SK-N-SH treated with all-trans-retinoic acid at 6 μM for 48 hours (cell line): ENCODE measurements around the gene WDR91.

ENCODE experiments used
- ATAC-seq: fragments of 200-7000 bp; cut with Tn5 transposase; 3 replicates; pipeline ENCODE4 v1.9.1; 2020; ENCODE audit warnings: mild to moderate bottlenecking, moderate library complexity
- ARNTL ChIP-seq: fragments of 450-650 bp; formaldehyde crosslinking; IDR thresholded peaks from 2 replicates; pipeline ENCODE4 v1.5.0; 2020; ENCODE audit warnings: low read depth, mild to moderate bottlenecking, moderate library complexity, borderline replicate concordance
- BACH2 ChIP-seq: fragments of 250-450 bp; sonication (Bioruptor Pico); IDR thresholded peaks from 2 replicates; pipeline ENCODE4 v1.9.0; 2021; ENCODE audit warnings: mild to moderate bottlenecking, borderline replicate concordance
- CSDC2 ChIP-seq: fragments of 250-450 bp; sonication (Bioruptor Pico); IDR thresholded peaks from 2 replicates; pipeline ENCODE4 v1.5.0; 2020; ENCODE audit warnings: mild to moderate bottlenecking, moderate library complexity
- ESRRG ChIP-seq: fragments of 250-450 bp; sonication (Bioruptor Pico); IDR thresholded peaks from 2 replicates; pipeline ENCODE4 v1.6.1; 2021; ENCODE audit warnings: mild to moderate bottlenecking
- GLIS3 ChIP-seq: fragments of 250-450 bp; sonication (Bioruptor Pico); IDR thresholded peaks from 2 replicates; pipeline ENCODE4 v1.5.0; 2020; ENCODE audit warnings: mild to moderate bottlenecking, moderate library complexity
- ISL1 ChIP-seq: fragments of 250-450 bp; sonication (Bioruptor Pico); IDR thresholded peaks from 2 replicates; pipeline ENCODE4 v2.1.2; 2022; ENCODE audit warnings: mild to moderate bottlenecking, moderate library complexity
- OSR1 ChIP-seq: fragments of 250-450 bp; sonication (Bioruptor Pico); IDR thresholded peaks from 2 replicates; pipeline ENCODE4 v1.8.0; 2022; ENCODE audit warnings: moderate library complexity, mild to moderate bottlenecking, inconsistent platforms
- PPARA ChIP-seq: fragments of 250-450 bp; sonication (Bioruptor Pico); IDR thresholded peaks from 2 replicates; pipeline ENCODE4 v1.5.0; 2020; ENCODE audit warnings: mild to moderate bottlenecking, borderline replicate concordance
- RARB ChIP-seq: fragments of 250-450 bp; sonication (Bioruptor Pico); IDR thresholded peaks from 2 replicates; pipeline ENCODE4 v1.8.0; 2021; ENCODE audit warnings: mild to moderate bottlenecking, moderate library complexity
- SNAI2 ChIP-seq: fragments of 250-450 bp; sonication (Bioruptor Pico); IDR thresholded peaks from 2 replicates; pipeline ENCODE4 v1.5.0; 2020; ENCODE audit warnings: mild to moderate bottlenecking, moderate library complexity
- TCF4 ChIP-seq: fragments of 250-450 bp; sonication (Bioruptor Pico); IDR thresholded peaks from 2 replicates; pipeline ENCODE4 v1.8.0; 2021; ENCODE audit warnings: mild to moderate bottlenecking, moderate library complexity, borderline replicate concordance
- TOX ChIP-seq: fragments of 250-450 bp; sonication (Bioruptor Pico); IDR thresholded peaks from 2 replicates; pipeline ENCODE4 v1.8.0; 2021; ENCODE audit warnings: mild to moderate bottlenecking, moderate library complexity, borderline replicate concordance
- ZC3H10 ChIP-seq: fragments of 250-450 bp; sonication (Bioruptor Pico); IDR thresholded peaks from 2 replicates; pipeline ENCODE4 v1.5.1; 2021; ENCODE audit warnings: mild to moderate bottlenecking, moderate library complexity
- ZFP3 ChIP-seq: fragments of 250-450 bp; sonication (Bioruptor Pico); IDR thresholded peaks from 2 replicates; pipeline ENCODE4 v1.5.0; 2020; ENCODE audit warnings: mild to moderate bottlenecking, moderate library complexity
- ZFP30 ChIP-seq: fragments of 450-650 bp; formaldehyde crosslinking; IDR thresholded peaks from 2 replicates; pipeline ENCODE4 v1.5.0; 2022; ENCODE audit warnings: mild to moderate bottlenecking, moderate library complexity
- ZNF565 ChIP-seq: fragments of 450-650 bp; formaldehyde crosslinking; conservative IDR thresholded peaks from 2 replicates; pipeline ENCODE4 v1.5.0; 2020; ENCODE audit warnings: low read depth, mild to moderate bottlenecking, moderate library complexity
- ZNF70 ChIP-seq: fragments of 450-650 bp; formaldehyde crosslinking; IDR thresholded peaks from 2 replicates; pipeline ENCODE4 v1.5.0; 2020; ENCODE audit warnings: mild to moderate bottlenecking, moderate library complexity
- ZNF8 ChIP-seq: fragments of 450-650 bp; formaldehyde crosslinking; IDR thresholded peaks from 2 replicates; pipeline ENCODE4 v1.5.0; 2020; ENCODE audit warnings: mild to moderate bottlenecking, moderate library complexity
- TF ChIP-seq, protein P1 (sequence below): fragments of 250-450 bp; sonication (Bioruptor Pico); IDR thresholded peaks from 2 replicates; pipeline ENCODE4 v1.5.1; 2020; ENCODE audit warnings: low read depth, mild to moderate bottlenecking, moderate library complexity
- TF ChIP-seq, protein P2 (sequence below): fragments of 250-450 bp; sonication (Bioruptor Pico); IDR thresholded peaks from 2 replicates; pipeline ENCODE4 v1.5.1; 2021; ENCODE audit warnings: mild to moderate bottlenecking, moderate library complexity
- TF ChIP-seq, protein P3 (sequence below): fragments of 250-450 bp; sonication (Bioruptor Pico); IDR thresholded peaks from 2 replicates; pipeline ENCODE4 v1.8.0; 2021; ENCODE audit warnings: low read depth, mild to moderate bottlenecking, moderate library complexity, borderline replicate concordance
- TF ChIP-seq, protein P4 (sequence below): fragments of 250-450 bp; sonication (Bioruptor Pico); IDR thresholded peaks from 2 replicates; pipeline ENCODE4 v1.8.0; 2020; ENCODE audit warnings: mild to moderate bottlenecking, moderate library complexity, borderline replicate concordance

The WDR91 gene

DNA sequence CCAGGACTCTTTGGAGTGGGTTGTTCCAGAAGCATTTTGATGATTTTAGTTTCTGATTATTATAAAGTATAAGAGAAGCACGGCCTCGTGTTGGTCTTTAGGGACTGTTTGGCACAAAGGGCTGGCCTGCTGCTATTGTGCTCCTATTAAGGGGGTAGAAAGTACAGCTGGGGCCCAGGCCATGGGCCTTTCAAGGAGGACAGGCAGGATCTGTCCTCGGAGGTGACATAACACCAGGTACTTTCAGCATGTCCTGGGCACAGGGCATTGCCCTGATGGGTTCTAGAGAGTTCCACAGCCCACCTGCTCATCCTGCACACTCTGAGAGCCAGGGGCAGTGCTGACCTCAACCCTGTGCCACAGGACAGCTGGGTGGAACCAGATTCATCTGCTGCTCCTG lies 47.3 kb upstream of the WDR91 start:
- TF ChIP-seq GLIS3 (CRISPR knock-in tag) = no peak
- no peak for TF ChIP-seq SNAI2 (CRISPR knock-in tag)
- no peak for TF ChIP-seq ISL1 (CRISPR knock-in tag)
- TF ChIP-seq PPARA (CRISPR knock-in tag) = no peak
- no peak for TF ChIP-seq ZFP30
- no peak for TF ChIP-seq ARNTL (CRISPR knock-in tag)
- no peak for TF ChIP-seq ZFP3 (CRISPR knock-in tag)
- no peak for TF ChIP-seq CSDC2 (CRISPR knock-in tag)
- ATAC-seq = no peak

DNA sequence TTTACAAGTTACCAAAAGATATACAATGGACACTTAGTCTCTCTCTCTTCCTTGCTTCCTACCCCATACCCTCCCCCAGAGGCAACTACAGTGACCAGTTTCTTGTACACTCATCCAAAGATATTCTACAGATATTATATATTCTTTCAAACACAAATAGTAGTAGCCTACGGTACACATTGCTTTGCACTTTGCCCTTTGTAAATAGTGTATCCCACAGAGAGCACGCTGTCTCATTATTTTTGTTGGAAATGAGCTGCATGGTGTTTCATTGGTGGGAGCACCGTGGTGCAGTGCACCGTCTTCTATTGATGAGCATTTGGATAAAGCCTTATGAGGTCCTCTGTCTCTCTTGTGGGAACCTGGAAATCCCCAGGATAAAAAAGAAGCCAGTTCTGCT lies 46.5 kb upstream of the WDR91 start:
- TF ChIP-seq ISL1 (CRISPR knock-in tag) (no peak), SNAI2 (CRISPR knock-in tag) (no peak), ESRRG (CRISPR knock-in tag) (no peak), GLIS3 (CRISPR knock-in tag) (no peak), TCF4 (CRISPR knock-in tag) (no peak), TOX (no peak), ZNF565 (no peak), PPARA (CRISPR knock-in tag) (no peak), ZNF8 (no peak), ZC3H10 (CRISPR knock-in tag) (no peak), ZNF70 (no peak), ARNTL (CRISPR knock-in tag) (no peak), RARB (CRISPR knock-in tag) (no peak), BACH2 (no peak), OSR1 (CRISPR knock-in tag) (no peak), CSDC2 (CRISPR knock-in tag) (no peak)
- TF ChIP-seq, protein P1, sequence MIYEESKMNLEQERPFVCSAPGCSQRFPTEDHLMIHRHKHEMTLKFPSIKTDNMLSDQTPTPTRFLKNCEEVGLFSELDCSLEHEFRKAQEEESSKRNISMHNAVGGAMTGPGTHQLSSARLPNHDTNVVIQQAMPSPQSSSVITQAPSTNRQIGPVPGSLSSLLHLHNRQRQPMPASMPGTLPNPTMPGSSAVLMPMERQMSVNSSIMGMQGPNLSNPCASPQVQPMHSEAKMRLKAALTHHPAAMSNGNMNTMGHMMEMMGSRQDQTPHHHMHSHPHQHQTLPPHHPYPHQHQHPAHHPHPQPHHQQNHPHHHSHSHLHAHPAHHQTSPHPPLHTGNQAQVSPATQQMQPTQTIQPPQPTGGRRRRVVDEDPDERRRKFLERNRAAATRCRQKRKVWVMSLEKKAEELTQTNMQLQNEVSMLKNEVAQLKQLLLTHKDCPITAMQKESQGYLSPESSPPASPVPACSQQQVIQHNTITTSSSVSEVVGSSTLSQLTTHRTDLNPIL (CRISPR knock-in tag) = no peak
- TF ChIP-seq, protein P2, sequence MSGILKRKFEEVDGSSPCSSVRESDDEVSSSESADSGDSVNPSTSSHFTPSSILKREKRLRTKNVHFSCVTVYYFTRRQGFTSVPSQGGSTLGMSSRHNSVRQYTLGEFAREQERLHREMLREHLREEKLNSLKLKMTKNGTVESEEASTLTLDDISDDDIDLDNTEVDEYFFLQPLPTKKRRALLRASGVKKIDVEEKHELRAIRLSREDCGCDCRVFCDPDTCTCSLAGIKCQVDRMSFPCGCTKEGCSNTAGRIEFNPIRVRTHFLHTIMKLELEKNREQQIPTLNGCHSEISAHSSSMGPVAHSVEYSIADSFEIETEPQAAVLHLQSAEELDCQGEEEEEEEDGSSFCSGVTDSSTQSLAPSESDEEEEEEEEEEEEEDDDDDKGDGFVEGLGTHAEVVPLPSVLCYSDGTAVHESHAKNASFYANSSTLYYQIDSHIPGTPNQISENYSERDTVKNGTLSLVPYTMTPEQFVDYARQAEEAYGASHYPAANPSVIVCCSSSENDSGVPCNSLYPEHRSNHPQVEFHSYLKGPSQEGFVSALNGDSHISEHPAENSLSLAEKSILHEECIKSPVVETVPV = no peak
- TF ChIP-seq, protein P3, sequence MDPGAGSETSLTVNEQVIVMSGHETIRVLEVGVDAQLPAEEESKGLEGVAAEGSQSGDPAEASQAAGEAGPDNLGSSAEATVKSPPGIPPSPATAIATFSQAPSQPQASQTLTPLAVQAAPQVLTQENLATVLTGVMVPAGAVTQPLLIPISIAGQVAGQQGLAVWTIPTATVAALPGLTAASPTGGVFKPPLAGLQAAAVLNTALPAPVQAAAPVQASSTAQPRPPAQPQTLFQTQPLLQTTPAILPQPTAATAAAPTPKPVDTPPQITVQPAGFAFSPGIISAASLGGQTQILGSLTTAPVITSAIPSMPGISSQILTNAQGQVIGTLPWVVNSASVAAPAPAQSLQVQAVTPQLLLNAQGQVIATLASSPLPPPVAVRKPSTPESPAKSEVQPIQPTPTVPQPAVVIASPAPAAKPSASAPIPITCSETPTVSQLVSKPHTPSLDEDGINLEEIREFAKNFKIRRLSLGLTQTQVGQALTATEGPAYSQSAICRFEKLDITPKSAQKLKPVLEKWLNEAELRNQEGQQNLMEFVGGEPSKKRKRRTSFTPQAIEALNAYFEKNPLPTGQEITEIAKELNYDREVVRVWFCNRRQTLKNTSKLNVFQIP (CRISPR knock-in tag) = no peak
- TF ChIP-seq, protein P4, sequence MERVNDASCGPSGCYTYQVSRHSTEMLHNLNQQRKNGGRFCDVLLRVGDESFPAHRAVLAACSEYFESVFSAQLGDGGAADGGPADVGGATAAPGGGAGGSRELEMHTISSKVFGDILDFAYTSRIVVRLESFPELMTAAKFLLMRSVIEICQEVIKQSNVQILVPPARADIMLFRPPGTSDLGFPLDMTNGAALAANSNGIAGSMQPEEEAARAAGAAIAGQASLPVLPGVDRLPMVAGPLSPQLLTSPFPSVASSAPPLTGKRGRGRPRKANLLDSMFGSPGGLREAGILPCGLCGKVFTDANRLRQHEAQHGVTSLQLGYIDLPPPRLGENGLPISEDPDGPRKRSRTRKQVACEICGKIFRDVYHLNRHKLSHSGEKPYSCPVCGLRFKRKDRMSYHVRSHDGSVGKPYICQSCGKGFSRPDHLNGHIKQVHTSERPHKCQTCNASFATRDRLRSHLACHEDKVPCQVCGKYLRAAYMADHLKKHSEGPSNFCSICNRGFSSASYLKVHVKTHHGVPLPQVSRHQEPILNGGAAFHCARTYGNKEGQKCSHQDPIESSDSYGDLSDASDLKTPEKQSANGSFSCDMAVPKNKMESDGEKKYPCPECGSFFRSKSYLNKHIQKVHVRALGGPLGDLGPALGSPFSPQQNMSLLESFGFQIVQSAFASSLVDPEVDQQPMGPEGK (CRISPR knock-in tag) = no peak
- TF ChIP-seq, all 23 proteins: peak for 0
- no peak for ATAC-seq

DNA sequence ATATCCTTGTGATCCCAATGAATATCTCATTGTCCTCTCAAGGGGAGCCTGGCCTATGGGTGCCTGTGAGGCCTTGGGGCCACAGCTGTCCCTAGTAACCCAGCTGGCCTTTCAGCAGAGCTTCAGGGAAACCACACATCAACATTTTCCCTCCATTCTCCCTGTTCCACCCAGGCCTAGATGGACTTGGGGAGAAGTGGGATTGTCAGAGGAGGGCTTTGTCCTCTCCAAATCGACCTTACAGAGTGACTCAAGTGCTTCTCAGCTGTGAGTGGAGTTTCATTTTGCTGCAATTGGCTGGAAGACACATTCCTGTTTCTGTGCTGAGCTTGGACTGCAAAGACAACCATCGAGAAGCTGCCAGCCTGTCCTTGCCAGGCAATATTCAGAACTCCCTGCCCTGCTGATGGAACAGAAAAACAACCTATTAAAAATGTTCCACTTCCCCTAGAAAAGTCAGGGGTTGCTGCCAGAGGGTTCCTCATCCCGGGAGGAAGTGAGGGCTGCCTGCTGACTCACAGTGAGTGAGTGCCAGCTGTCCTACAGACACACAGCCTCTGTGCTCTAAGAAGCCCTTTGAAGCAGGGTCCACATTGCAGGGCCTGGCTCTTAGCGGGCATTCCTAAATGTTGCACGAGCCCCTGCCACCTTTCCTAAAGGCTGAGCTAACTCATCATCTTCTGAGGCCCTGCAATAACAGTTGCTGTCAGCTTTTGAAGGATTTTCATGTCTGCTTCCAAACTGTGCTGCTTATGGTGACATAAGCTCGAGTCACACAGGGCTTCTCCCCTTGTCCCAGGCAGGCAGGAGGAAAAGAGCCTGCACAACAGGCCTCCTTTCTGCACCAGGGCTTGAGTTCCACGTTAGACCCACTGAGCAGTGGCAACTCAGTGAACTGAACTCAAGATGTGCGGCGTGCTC lies 42.8 kb upstream of the WDR91 start:
- ATAC-seq = peak; percentile 94
- TF ChIP-seq, protein P4 (CRISPR knock-in tag) = no peak
- TF ChIP-seq ZC3H10 (CRISPR knock-in tag) = no peak
- no peak for TF ChIP-seq OSR1 (CRISPR knock-in tag)
- TF ChIP-seq RARB (CRISPR knock-in tag) = no peak
- no peak for TF ChIP-seq CSDC2 (CRISPR knock-in tag)
- TF ChIP-seq ZFP3 (CRISPR knock-in tag) = 0 out of 2 replicates have a peak, but pooled peaks have one; percentile 35
- TF ChIP-seq ESRRG (CRISPR knock-in tag) = no peak
- TF ChIP-seq SNAI2 (CRISPR knock-in tag) = no peak
- TF ChIP-seq, protein P1 (CRISPR knock-in tag) = no peak
